ENCODE measurements around the gene NELL1. TPM values are rescaled to one million over a fixed set of nuclear protein-coding genes. Genes with fewer than 3 reads are reported as not detected.

The NELL1 gene
- total RNA-seq, 2 donors from 2014 or later, result 0.09 to 0.11 TPM

- Mint-ChIP-seq H3K27me3 (ENCODE audit: insufficient read depth) (peaks cover 7% of the 10 kb centered on the region), H3K36me3 (ENCODE audit: low read depth) (no peaks in the 10 kb centered on the region), H3K27ac (no peak overlapping the region), H3K4me3 (no peak overlapping the region), H3K4me1 (peaks cover 17% of the 10 kb centered on the region), H3K9me3 (no peaks in the 10 kb centered on the region)
- TF ChIP-seq CTCF (conservative IDR thresholded peaks at IDR 0.05), result no peak
- H3K36me3 ChIP-seq (ENCODE audit: control insufficient read depth, insufficient read depth, low read length), result no peaks in the 10 kb centered on the region
- peaks cover 8% of the 10 kb centered on the region for H3K27me3 ChIP-seq (ENCODE audit: control insufficient read depth, insufficient read depth, low read length, poor library complexity, severe bottlenecking)
- H3K4me3 ChIP-seq (ENCODE audit: low read length), result no peak overlapping the region
- H3K9me3 ChIP-seq (ENCODE audit: control insufficient read depth, low read length), result no peaks in the 10 kb centered on the region
- H3K9ac ChIP-seq (ENCODE audit: extremely low read depth, low read length, poor library complexity, severe bottlenecking), result no peak overlapping the region
- no peak for DNase-seq
- 98% methylated on average over 3 of the region's 3 CpGs; no CpG with 5 or more reads in 1 of the 2 experiments for WGBS, 2 experiments (ENCODE audit: insufficient coverage in 1 of 2, insufficient read length in 1 of 2)
- H3K4me1 ChIP-seq (ENCODE audit: control insufficient read depth, insufficient read depth, low read length), result peaks cover 4% of the 10 kb centered on the region
- no peak overlapping the region for H3K27ac ChIP-seq (ENCODE audit: low read depth, low read length)
Observed at GRCh38 chr11:21225860-21226259, 556.5 kb downstream of the NELL1 start.

GRCh38 chr11:21229224-21229623, 559.8 kb downstream of the NELL1 start:
- no peaks in the 10 kb centered on the region for H3K9me3 ChIP-seq (ENCODE audit: control insufficient read depth, low read length)
- no peak for DNase-seq
- H3K9ac ChIP-seq (ENCODE audit: extremely low read depth, low read length, poor library complexity, severe bottlenecking), result no peak overlapping the region
- H3K36me3 Mint-ChIP-seq (ENCODE audit: low read depth), result no peaks in the 10 kb centered on the region
- H3K27ac Mint-ChIP-seq, result no peak overlapping the region
- H3K27me3 ChIP-seq (ENCODE audit: control insufficient read depth, insufficient read depth, low read length, poor library complexity, severe bottlenecking), result peaks cover 22% of the 10 kb centered on the region
- H3K27me3 Mint-ChIP-seq (ENCODE audit: insufficient read depth), result peaks cover 13% of the 10 kb centered on the region
- H3K36me3 ChIP-seq (ENCODE audit: control insufficient read depth, insufficient read depth, low read length), result no peaks in the 10 kb centered on the region
- no peak overlapping the region for H3K27ac ChIP-seq (ENCODE audit: low read depth, low read length)
- TF ChIP-seq CTCF (conservative IDR thresholded peaks at IDR 0.05), result no peak
- peaks cover 4% of the 10 kb centered on the region for H3K4me1 ChIP-seq (ENCODE audit: control insufficient read depth, insufficient read depth, low read length)
- H3K9me3 Mint-ChIP-seq, result no peaks in the 10 kb centered on the region
- H3K4me3 Mint-ChIP-seq, result no peak overlapping the region
- H3K4me3 ChIP-seq (ENCODE audit: low read length), result no peak overlapping the region
- peaks cover 24% of the 10 kb centered on the region for H3K4me1 Mint-ChIP-seq
- 90 to 94% methylated on average over 6 to 9 of the region's 9 CpGs for WGBS, 2 experiments (ENCODE audit: insufficient coverage in 1 of 2, insufficient read length in 1 of 2)

GRCh38 chr11:21250196-21250595, 580.8 kb downstream of the NELL1 start:
- Histone ChIP-seq H3K9ac (ENCODE audit: extremely low read depth, low read length, poor library complexity, severe bottlenecking) (no peak overlapping the region), H3K4me3 (ENCODE audit: low read length) (no peak overlapping the region), H3K36me3 (ENCODE audit: control insufficient read depth, insufficient read depth, low read length) (no peaks in the 10 kb centered on the region), H3K27ac (ENCODE audit: low read depth, low read length) (no peak overlapping the region), H3K27me3 (ENCODE audit: control insufficient read depth, insufficient read depth, low read length, poor library complexity, severe bottlenecking) (peaks cover 19% of the 10 kb centered on the region), H3K9me3 (ENCODE audit: control insufficient read depth, low read length) (no peaks in the 10 kb centered on the region), H3K4me1 (ENCODE audit: control insufficient read depth, insufficient read depth, low read length) (no peaks in the 10 kb centered on the region)
- no peak overlapping the region for H3K4me3 Mint-ChIP-seq
- no peaks in the 10 kb centered on the region for H3K9me3 Mint-ChIP-seq
- peaks cover 15% of the 10 kb centered on the region for H3K27me3 Mint-ChIP-seq (ENCODE audit: insufficient read depth)
- H3K36me3 Mint-ChIP-seq (ENCODE audit: low read depth), result no peaks in the 10 kb centered on the region
- peaks cover 16% of the 10 kb centered on the region for H3K4me1 Mint-ChIP-seq
- DNase-seq, result no peak
- TF ChIP-seq CTCF (conservative IDR thresholded peaks at IDR 0.05), result no peak
- WGBS, 2 experiments (ENCODE audit: insufficient coverage in 1 of 2, insufficient read length in 1 of 2), result 29% methylated on average over 1 of the region's 1 CpG; no CpG with 5 or more reads in 1 of the 2 experiments
- no peak overlapping the region for H3K27ac Mint-ChIP-seq
